Tibial nerve (tissue), 4 donors: ENCODE data around the gene TMEM272. TPM values are rescaled to one million over a fixed set of nuclear protein-coding genes. Genes with fewer than 3 reads are reported as not detected.

Source experiments
- DNase-seq, 2 donors: peaks; one replicate each; pipeline ENCODE4 v3.0.0-alpha.2; 2019; ENCODE audit warnings: low spot score in 2 of 2
- H3K27ac ChIP-seq, 4 donors: fragments of 200-600 bp; sonication (generic) in 3 of 4; one replicate each; pipeline ENCODE4 v1.5.1; 2017 to 2019; ENCODE audit warnings: mild to moderate bottlenecking in 1 of 4
- H3K27me3 ChIP-seq, 2 donors: fragments of 200-600 bp; sonication (generic) in 1 of 2; one replicate each; pipeline versions ENCODE4 v1.5.1 to v1.6.0; 2017 to 2019
- H3K36me3 ChIP-seq, 3 donors: fragments of 200-600 bp; sonication (generic); one replicate each; pipeline ENCODE4 v1.5.1; 2018 to 2019
- H3K4me1 ChIP-seq, 4 donors: fragments of 200-600 bp; sonication (generic) in 3 of 4; one replicate each; pipeline ENCODE4 v1.5.1; 2017 to 2019
- H3K4me3 ChIP-seq, 4 donors: fragments of 200-600 bp; sonication (generic) in 3 of 4; one replicate each; pipeline ENCODE4 v1.5.1; 2017 to 2019; ENCODE audit warnings: mild to moderate bottlenecking in 1 of 4, moderate library complexity in 1 of 4
- H3K9me3 ChIP-seq, 4 donors: fragments of 200-600 bp; sonication (generic) in 3 of 4; one replicate each; pipeline ENCODE4 v1.5.1; 2017 to 2019
- CTCF ChIP-seq, 5 experiments: fragments of 200-600 bp in 3 of 5; fragments of 450-650 bp in 2 of 5; sonication (generic) in 3 of 5; IDR thresholded peaks; one replicate each; pipeline ENCODE4 v1.5.1; 2016 to 2019; ENCODE audit warnings: antibody characterized with exemption in 5 of 5, mild to moderate bottlenecking in 3 of 5, moderate library complexity in 2 of 5
- EP300 ChIP-seq, 2 donors: sonication (generic); formaldehyde crosslinking; IDR thresholded peaks; one replicate each; pipeline ENCODE4 v1.6.1; 2017; ENCODE audit warnings: antibody characterized with exemption in 2 of 2, mild to moderate bottlenecking in 1 of 2
- POLR2A ChIP-seq, 2 donors: fragments of 450-650 bp; IDR thresholded peaks; one replicate each; pipeline ENCODE4 v1.6.1; 2017; ENCODE audit warnings: antibody characterized with exemption in 2 of 2, mild to moderate bottlenecking in 2 of 2, moderate library complexity in 2 of 2
- WGBS, 2 donors: methylation state at CpG; one replicate each; pipeline ENCODE4 v1.1.5; 2018; 5-methylcytosine and 5-hydroxymethylcytosine counted together
- total RNA-seq, 4 donors: library from RNA; depleted of rRNA; stranded (reverse); fragments of >200 nt; gene quantifications; one replicate each; pipeline ENCODE4 v1.1.0, GENCODE V29; 2016

Gene TMEM272
- total RNA-seq, 4 donors from 2014 or later = not detected

GRCh38 chr13:51865838-51866237 lies 20.9 kb upstream of the TMEM272 start:
- Histone ChIP-seq H3K36me3 (no peaks in the 10 kb centered on the region), H3K4me3 (no peak overlapping the region), H3K9me3 (no peaks in the 10 kb centered on the region), H3K27ac (no peak overlapping the region), H3K4me1 (no peaks in the 10 kb centered on the region), H3K27me3 (no peaks in the 10 kb centered on the region)
- WGBS, 2 donors = 80 to 84% methylated on average over 7 of the region's 7 CpGs
- DNase-seq = no peak
- TF ChIP-seq POLR2A (IDR thresholded peaks at IDR 0.05) (no peak), EP300 (IDR thresholded peaks at IDR 0.05) (no peak), CTCF (IDR thresholded peaks at IDR 0.05) (no peak)

- H3K27me3 ChIP-seq = no peaks in the 10 kb centered on the region
- H3K4me3 ChIP-seq = no peak overlapping the region
- no peaks in the 10 kb centered on the region for H3K4me1 ChIP-seq
- H3K36me3 ChIP-seq = no peaks in the 10 kb centered on the region
- no peak for TF ChIP-seq EP300 (IDR thresholded peaks at IDR 0.05)
- no peak for TF ChIP-seq POLR2A (IDR thresholded peaks at IDR 0.05)
- no peak for TF ChIP-seq CTCF (IDR thresholded peaks at IDR 0.05)
- DNase-seq = no peak
- no peaks in the 10 kb centered on the region for H3K9me3 ChIP-seq
- H3K27ac ChIP-seq = no peak overlapping the region
- 51 to 54% methylated on average over 7 of the region's 7 CpGs for WGBS, 2 donors
Observed at GRCh38 chr13:51862957-51863356, 18.0 kb upstream of the TMEM272 start.

GRCh38 chr13:51861723-51862300 lies 16.8 kb upstream of the TMEM272 start, which contains the start of gene CCDC70:
Gene CCDC70, plus strand, starts transcription at chr13:51861969. Its CDS starts 3,443 bp downstream, at chr13:51865412.
- WGBS, 2 donors = 90 to 93% methylated on average over 5 of the region's 5 CpGs
- Histone ChIP-seq H3K4me3 (no peak within 1 kb of the TSS), H3K27ac (no peak within 1 kb of the TSS), H3K9me3 (no peaks in the 10 kb centered on the region), H3K27me3 (no peaks in the 10 kb centered on the region), H3K36me3 (no peaks in the 10 kb centered on the region), H3K4me1 (no peaks in the 10 kb centered on the region)
- no peak for DNase-seq
- TF ChIP-seq POLR2A (IDR thresholded peaks at IDR 0.05) (no peak), EP300 (IDR thresholded peaks at IDR 0.05) (no peak), CTCF (IDR thresholded peaks at IDR 0.05) (no peak)

GRCh38 chr13:51858433-51859247 lies 13.7 kb upstream of the TMEM272 start:
- 27 to 35% methylated on average over 11 of the region's 11 CpGs for WGBS, 2 donors
- no peak for DNase-seq
- no peaks in the 10 kb centered on the region for H3K9me3 ChIP-seq
- H3K4me1 ChIP-seq = no peaks in the 10 kb centered on the region
- no peak for TF ChIP-seq EP300 (IDR thresholded peaks at IDR 0.05)
- TF ChIP-seq POLR2A (IDR thresholded peaks at IDR 0.05) = no peak
- H3K36me3 ChIP-seq = no peaks in the 10 kb centered on the region
- H3K27me3 ChIP-seq = peaks cover 0 to 5% of the 10 kb centered on the region in 2 donors
- no peak overlapping the region for H3K4me3 ChIP-seq
- H3K27ac ChIP-seq = no peak overlapping the region

- DNase-seq = no peak
- H3K4me1 ChIP-seq = no peaks in the 10 kb centered on the region
- no peak overlapping the region for H3K27ac ChIP-seq
- H3K27me3 ChIP-seq = peaks cover 0 to 5% of the 10 kb centered on the region in 2 donors
- no peaks in the 10 kb centered on the region for H3K9me3 ChIP-seq
- 89 to 94% methylated on average over 1 of the region's 1 CpG for WGBS, 2 donors
- no peak for TF ChIP-seq CTCF (IDR thresholded peaks at IDR 0.05)
- no peak for TF ChIP-seq EP300 (IDR thresholded peaks at IDR 0.05)
- TF ChIP-seq POLR2A (IDR thresholded peaks at IDR 0.05) = no peak
- H3K4me3 ChIP-seq = no peak overlapping the region
- no peaks in the 10 kb centered on the region for H3K36me3 ChIP-seq
Observed at GRCh38 chr13:51856998-51857397, 12.0 kb upstream of the TMEM272 start.
